Ecto neural progenitor cell (in vitro differentiated cells): ENCODE results near the gene TRAPPC2.
A peak's percentile ranks its signal among the peaks of the same experiment; 100 is the strongest.

Experiments
- DNase-seq: peaks from one replicate; pipeline ENCODE4 v3.0.0-alpha.2; 2018; ENCODE audit warnings: low spot score

The TRAPPC2 gene

GRCh38 chrX:13734278-13735172 is at the start of gene TRAPPC2, which contains the start of gene OFD1:
TRAPPC2 (minus strand) TSS chrX:13734620; CDS start chrX:13719963, 14,657 bp downstream.
OFD1 (plus strand) TSS chrX:13734748; CDS start chrX:13735072, 324 bp downstream.
- peak; percentile 89 for DNase-seq

- no peak for DNase-seq
These were observed 46.5 kb upstream of the TRAPPC2 start for GRCh38 chrX:13780868-13781427.

- DNase-seq, result no peak
These were observed 44.5 kb upstream of the TRAPPC2 start for GRCh38 chrX:13778916-13779315.

GRCh38 chrX:13776387-13776786 is 42.0 kb upstream of the TRAPPC2 start:
- no peak for DNase-seq

GRCh38 chrX:13775837-13776236 is 41.4 kb upstream of the TRAPPC2 start:
- DNase-seq, result no peak

- no peak for DNase-seq
These were observed 40.3 kb upstream of the TRAPPC2 start for GRCh38 chrX:13774696-13775095.

- DNase-seq, result no peak
These were observed 35.7 kb upstream of the TRAPPC2 start for GRCh38 chrX:13770013-13770535.

- no peak for DNase-seq
These were observed 34.5 kb upstream of the TRAPPC2 start for GRCh38 chrX:13768939-13769338.

GRCh38 chrX:13764765-13765164 is 30.3 kb upstream of the TRAPPC2 start:
- peak; percentile 60 for DNase-seq

GRCh38 chrX:13764281-13764680 is 29.9 kb upstream of the TRAPPC2 start:
- DNase-seq, result no peak

- no peak for DNase-seq
These were observed 29.1 kb upstream of the TRAPPC2 start for GRCh38 chrX:13763489-13763888.

- DNase-seq, result no peak
These were observed 27.4 kb upstream of the TRAPPC2 start for GRCh38 chrX:13761606-13762414.

- DNase-seq, result no peak
These were observed 26.0 kb upstream of the TRAPPC2 start for GRCh38 chrX:13760426-13760825.

GRCh38 chrX:13759152-13759718 is 24.8 kb upstream of the TRAPPC2 start:
- no peak for DNase-seq

GRCh38 chrX:13756381-13756780 is 22.0 kb upstream of the TRAPPC2 start:
- no peak for DNase-seq

- DNase-seq, result no peak
These were observed 20.8 kb upstream of the TRAPPC2 start for GRCh38 chrX:13755254-13755653.

GRCh38 chrX:13754765-13755164 is 20.3 kb upstream of the TRAPPC2 start:
- no peak for DNase-seq

- DNase-seq, result no peak
These were observed 18.2 kb upstream of the TRAPPC2 start for GRCh38 chrX:13752646-13753045.

- no peak for DNase-seq
These were observed 17.7 kb upstream of the TRAPPC2 start for GRCh38 chrX:13752141-13752540.

GRCh38 chrX:13750812-13751211 is 16.4 kb upstream of the TRAPPC2 start:
- no peak for DNase-seq

- DNase-seq, result no peak
These were observed 15.8 kb upstream of the TRAPPC2 start for GRCh38 chrX:13750204-13750603.

GRCh38 chrX:13748486-13748885 is 14.1 kb upstream of the TRAPPC2 start:
- DNase-seq, result no peak
